Putamen (tissue), 1 donor: Measurements from ENCODE around the gene KCTD13.
"Not testable (repeated sequence)": the region's sequence is repeated elsewhere in the genome, so short reads cannot be mapped to it uniquely, and the experiment has no call there.

Source experiments
- DNase-seq: peaks from one replicate; pipeline ENCODE4 v3.0.0-alpha.2; 2016; ENCODE audit warnings: low spot score

The KCTD13 gene, protein sequence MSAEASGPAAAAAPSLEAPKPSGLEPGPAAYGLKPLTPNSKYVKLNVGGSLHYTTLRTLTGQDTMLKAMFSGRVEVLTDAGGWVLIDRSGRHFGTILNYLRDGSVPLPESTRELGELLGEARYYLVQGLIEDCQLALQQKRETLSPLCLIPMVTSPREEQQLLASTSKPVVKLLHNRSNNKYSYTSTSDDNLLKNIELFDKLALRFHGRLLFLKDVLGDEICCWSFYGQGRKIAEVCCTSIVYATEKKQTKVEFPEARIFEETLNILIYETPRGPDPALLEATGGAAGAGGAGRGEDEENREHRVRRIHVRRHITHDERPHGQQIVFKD

DNA sequence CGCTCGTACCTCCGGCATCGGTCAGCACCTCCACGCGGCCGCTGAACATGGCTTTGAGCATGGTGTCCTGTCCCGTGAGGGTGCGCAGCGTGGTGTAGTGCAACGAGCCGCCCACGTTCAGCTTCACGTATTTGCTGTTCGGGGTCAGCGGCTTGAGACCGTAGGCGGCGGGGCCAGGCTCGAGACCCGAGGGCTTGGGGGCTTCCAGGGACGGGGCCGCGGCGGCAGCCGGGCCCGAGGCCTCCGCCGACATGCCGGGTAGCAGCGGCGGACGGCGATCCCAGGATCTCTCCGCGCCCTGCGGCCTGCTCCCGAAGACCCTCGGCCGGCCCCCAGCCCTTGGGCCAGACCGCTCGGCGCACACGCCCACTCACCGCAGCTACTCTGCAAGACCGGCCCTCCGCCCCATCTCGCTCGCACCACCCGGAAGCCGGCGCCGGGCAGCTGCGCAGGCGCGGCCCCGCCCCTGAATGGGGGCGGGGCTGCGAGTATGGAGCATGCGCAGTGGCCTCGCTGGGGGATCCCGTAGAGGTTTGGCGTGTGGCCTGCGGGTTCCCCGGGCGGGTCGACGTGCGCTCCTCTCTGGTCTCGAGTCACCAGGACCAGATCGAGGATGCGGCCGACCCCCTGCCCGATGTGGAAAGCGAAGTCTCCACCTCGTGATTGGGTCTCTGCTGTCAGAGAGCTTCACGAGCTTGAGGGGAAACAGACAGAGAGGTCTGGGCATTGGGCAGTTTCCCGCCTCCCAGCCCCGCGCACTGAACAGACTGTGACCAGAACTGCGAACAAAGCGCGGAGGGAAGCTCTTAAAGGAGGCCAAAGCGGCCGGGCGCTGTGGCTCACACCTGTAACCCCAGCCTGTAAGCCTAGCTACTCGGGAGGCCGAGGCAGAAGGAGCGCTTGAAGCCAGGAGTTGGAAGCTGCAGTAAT is at the start of gene KCTD13:
KCTD13 (minus strand) TSS at position 446 of the 930 bp plus-strand sequence; CDS start at position 253, 193 bp downstream.
- DNase-seq, result peak; percentile 87

DNA sequence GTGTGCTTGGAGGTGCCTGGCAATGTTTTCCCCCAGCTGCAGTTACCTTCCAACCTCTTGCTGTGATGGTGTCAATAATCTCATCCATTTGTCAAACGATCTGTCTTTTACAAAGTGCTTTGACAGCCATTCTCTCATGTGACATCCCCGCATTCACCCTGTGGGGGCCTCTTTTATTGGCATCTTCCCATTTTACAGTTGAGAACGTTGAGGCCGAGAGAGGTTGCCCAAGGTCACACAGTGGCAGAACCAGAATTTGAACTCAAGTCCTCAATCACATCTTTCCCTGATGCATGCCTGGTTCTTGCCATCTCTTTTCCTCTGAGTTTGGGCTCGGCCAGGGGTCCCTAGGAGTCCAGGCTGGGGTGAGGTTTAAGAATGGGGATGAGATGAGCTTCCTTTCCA is 49.1 kb upstream of the KCTD13 start:
- DNase-seq, result no peak

- no peak for DNase-seq
Measured at GRCh38 chr16:29974291-29975133, 48.5 kb upstream of the KCTD13 start.

DNA sequence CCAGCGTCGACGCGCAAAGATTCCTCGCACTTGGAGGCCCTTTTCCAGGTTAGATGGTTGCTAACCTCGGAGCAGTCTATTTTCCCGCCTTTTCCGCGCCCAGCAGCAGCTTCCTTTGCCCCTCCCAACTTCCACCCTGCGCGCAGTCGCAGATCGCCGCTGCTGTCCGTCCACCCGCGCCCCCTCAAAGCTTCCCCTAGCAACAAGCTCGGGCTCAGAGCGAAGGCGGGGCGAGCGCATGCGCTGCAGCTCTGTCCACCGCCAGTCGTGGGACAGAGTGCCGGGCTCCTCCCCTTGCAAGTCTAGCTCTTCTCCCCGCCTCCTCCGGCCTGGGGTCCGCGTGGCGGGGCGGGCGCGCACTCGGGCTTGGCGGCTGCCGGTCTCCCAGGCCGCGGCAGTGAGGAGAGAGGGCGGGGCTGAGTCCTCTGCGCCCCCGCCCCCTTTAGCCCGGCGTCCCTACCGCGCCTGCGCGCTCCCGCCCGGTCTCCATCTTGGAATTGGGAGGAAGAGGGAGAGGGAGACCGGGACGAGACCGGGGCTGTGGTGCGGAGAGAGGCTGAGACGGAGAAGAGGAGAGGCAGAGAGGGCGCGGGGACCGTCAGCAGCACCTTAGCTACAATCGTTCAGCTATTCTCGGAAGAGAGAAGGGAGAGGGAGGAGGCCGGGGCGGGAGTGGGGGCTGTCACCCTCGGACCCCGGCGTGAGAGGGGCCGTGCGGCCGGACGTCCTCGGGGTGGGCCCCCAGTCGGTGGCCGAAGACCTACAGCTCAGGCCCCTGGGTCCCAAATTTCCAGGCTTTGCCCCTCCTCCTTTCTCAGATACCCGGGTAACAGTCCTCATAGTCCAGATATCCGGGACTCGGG is 47.6 kb upstream of the KCTD13 start, which contains the start of gene TAOK2:
TAOK2 (plus strand) TSS at position 485 of the 863 bp plus-strand sequence. CDS start 3,905 bp downstream, outside the sequence.
- peak; percentile 99 for DNase-seq

GRCh38 chr16:29972992-29973383 is 47.0 kb upstream of the KCTD13 start:
- no peak for DNase-seq

- no peak for DNase-seq
Measured at GRCh38 chr16:29972500-29972899, 46.5 kb upstream of the KCTD13 start.

GRCh38 chr16:29971304-29971703 is 45.3 kb upstream of the KCTD13 start:
- DNase-seq, result no peak

DNA sequence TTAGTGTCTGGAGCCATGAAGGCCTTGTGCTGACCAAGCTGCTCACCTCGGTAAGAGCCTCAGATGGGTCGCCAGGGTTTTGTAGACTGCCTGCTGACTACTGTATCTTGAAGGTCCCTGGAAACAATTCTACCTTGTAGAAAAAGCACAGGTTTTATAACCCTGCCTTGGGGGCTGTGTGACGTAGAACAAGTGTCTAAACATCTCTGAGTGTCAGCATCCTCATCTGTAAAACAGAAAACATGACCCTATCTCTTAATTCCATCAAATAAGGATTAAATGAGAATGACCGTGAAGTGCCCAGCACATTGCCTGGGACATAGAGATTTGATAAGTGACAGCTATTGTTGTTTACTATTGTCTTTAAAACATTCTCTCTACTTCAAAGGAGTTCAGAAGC is 42.2 kb upstream of the KCTD13 start:
- DNase-seq, result no peak

DNA sequence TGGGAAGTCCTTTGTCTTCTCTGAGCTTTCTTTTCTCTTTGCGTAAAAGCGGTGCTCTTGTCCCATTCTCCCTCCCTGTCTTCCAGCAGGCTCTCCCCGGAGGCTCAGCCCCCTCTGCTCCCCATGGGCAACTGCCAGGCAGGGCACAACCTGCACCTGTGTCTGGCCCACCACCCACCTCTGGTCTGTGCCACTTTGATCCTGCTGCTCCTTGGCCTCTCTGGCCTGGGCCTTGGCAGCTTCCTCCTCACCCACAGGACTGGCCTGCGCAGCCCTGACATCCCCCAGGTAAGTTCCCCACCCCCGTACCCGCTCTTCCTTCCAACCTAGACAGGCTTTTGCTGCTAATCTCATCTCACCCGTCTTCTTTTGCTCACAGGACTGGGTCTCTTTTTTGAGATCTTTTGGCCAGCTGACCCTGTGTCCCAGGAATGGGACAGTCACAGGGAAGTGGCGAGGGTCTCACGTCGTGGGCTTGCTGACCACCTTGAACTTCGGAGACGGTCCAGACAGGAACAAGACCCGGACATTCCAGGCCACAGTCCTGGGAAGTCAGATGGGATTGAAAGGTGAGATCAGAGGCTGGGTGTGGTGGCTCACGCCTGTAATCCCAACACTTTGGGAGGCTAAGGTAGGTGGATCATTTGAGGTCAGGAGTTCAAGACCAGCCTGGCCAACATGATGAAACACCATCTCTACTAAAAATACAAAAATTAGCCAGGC is 37.2 kb upstream of the KCTD13 start:
- no peak for DNase-seq

GRCh38 chr16:29962344-29962994 is 36.4 kb upstream of the KCTD13 start:
- no peak for DNase-seq

DNA sequence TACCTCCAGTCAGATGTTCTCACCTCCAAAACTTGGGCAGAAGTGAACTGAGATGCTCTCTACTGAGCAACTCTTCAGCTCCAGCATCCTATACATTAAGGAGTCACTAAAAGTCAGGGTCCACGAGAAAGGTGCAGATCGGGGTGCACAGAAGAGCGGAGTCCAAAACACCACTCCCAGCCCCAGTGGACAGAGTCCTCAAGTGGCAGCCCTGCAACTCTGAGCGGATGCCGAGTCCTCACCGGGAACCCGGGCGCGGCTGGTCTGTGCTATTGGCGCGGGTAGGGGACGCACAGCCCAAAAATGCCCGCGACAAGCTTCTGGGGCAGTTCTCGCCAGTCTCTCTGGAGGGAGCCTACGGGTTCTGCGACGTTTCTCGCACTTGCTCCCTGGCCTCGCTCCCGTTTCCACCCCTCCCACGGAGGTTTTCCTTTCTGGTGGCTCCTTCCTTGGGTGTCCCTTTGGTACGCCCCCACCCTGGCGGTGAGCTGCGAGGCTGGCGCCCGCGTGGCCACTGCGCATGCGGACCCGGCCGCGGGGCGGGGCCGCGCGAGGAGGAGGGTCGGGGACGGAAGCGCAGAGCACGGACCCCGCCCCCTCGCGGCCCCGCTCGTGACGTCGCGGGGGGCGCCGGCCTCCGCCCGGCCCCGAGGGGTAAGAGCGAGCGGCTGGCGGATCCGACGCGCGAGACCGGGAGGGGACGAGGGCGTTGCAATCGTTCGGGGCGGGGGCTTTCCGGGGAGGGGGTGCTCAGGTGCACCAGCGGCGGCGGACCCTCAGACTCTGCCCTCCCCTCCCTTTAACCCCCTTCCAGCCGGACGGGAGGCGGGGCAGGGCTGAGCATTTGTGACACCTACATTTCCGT is 35.7 kb upstream of the KCTD13 start, which contains the start of gene TMEM219:
TMEM219 (plus strand) TSS at position 601 of the 865 bp plus-strand sequence. CDS start 1,065 bp downstream, outside the sequence.
- DNase-seq, result peak; percentile 94

- DNase-seq, result no peak
Measured at GRCh38 chr16:29961127-29961478, 35.1 kb upstream of the KCTD13 start.

DNA sequence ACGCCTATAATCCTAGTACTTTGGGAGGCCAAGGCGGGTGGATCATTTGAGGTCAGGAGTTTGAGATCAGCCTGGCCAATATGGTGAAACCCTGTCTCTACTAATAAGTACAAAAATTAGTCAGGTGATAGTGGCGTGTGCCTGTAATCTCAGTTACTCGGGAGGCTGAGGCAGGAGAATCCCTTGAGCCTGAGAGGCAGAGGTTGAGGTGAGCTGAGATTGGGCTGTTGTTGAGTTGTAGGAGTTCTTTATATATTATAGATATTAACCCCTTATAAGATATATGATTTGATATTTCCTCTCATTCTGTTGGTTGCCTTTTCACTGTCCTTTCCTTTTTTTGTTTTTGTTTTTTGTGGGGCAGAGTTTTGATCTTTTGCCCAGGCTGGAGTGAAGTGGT is 33.8 kb upstream of the KCTD13 start:
- DNase-seq, result not testable (repeated sequence)

GRCh38 chr16:29959293-29959692 is 33.3 kb upstream of the KCTD13 start:
- DNase-seq, result no peak

GRCh38 chr16:29958756-29959155 is 32.7 kb upstream of the KCTD13 start:
- DNase-seq, result no peak

DNA sequence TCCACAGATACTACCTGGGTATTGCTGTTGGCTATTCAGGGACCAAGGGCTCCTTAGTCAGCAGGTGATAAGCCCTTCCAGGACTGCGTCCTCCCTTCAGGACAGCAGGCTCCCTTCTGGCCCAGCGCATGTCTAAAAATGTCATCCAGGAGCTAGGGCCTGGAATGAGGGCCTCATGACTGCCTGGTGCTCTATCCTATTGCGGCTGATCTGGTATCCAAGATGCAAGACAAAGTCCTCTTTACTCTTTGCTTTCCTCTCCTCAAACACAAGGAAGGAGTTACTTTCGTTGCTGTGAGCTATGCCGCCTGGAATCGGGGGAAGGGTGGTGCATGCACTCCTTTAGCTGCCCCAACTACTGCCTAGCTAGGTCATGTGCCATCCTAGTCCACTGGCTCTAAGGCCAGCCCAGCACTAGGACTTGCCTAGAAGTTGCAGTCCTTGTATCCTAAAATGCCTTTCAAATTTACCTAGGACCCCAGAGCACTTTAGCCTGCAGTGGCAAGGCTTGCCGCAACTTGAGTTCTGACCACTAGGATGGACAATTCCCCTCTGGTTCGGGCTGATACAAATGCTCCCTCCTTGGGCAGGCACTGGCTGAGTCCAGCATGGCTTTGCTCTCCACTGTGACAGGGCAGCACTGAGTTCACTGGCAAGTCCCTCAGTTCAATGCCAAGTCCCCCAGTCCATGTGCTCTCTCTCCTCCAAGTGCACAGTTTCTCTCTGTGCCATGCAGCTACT is 25.8 kb upstream of the KCTD13 start:
- no peak for DNase-seq

DNA sequence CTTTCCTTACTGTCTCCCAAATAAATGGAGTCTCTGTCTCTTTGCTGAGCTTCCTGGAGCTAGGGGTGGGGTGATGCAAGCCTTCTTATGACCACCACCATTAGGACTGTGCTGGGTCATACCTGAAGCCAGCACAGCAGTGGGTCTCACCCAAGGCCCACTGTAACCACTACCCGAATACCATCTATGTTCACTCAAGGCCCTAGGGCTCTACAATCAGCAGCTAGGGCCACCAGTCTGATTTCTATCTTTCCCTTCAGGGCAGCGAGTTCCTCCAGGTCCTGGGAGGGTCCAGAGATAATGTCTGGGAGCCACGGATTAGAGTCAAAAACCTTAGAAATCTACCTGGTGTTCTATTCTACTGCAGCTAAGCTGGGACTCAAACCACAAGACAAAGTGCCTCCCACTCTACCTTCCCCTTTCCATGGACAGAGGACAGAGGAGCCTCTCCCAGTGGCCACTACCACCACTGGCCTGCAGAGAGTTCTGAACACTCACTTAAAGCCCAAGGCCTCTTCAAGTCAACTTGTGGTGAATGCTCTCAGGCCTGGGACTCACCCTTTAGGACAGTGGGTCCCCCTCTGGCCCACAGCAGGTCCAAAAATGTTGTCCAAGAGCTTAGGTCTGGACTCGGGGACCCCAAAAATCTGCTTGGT is 24.9 kb upstream of the KCTD13 start:
- DNase-seq, result no peak
